Activated CD8-positive, alpha-beta memory T cell treated with anti-CD3 and anti-CD28 coated beads, Interleukin-2, amount 50 U/mL, for 1 hour (primary cell): ENCODE results near the gene PRH1.

Source experiments
- DNase-seq: peaks from one replicate; pipeline ENCODE4 v3.0.0-alpha.2; 2020; ENCODE audit errors: extremely low read depth

The PRH1 gene

GRCh38 chr12:10884086-10884725 is at the start of gene PRH1:
TSS of gene PRH1 (minus strand) at chr12:10884255. CDS start at chr12:10884217, 38 bp downstream.
- DNase-seq: no peak

GRCh38 chr12:10928746-10929286 is 44.8 kb upstream of the PRH1 start, which contains the start of gene PRH2:
TSS of gene PRH2 (plus strand) at chr12:10929236. CDS start at chr12:10929274, 38 bp downstream.
- no peak for DNase-seq

- no peak for DNase-seq
Measured at GRCh38 chr12:10926269-10926668, 42.2 kb upstream of the PRH1 start.

- no peak for DNase-seq
Measured at GRCh38 chr12:10919809-10920208, 35.8 kb upstream of the PRH1 start.

- DNase-seq: no peak
Measured at GRCh38 chr12:10910380-10910779, 26.3 kb upstream of the PRH1 start.

- DNase-seq: no peak
Measured at GRCh38 chr12:10909462-10909861, 25.4 kb upstream of the PRH1 start, which contains the start of gene TAS2R13. TSS of gene TAS2R13 (minus strand) at chr12:10909562. CDS start at chr12:10909298, 264 bp downstream.

GRCh38 chr12:10904686-10905085 is 20.6 kb upstream of the PRH1 start:
- no peak for DNase-seq

GRCh38 chr12:10901427-10901826 is 17.4 kb upstream of the PRH1 start:
- DNase-seq: no peak

GRCh38 chr12:10900972-10901371 is 16.9 kb upstream of the PRH1 start:
- DNase-seq: no peak

GRCh38 chr12:10900530-10900929 is 16.5 kb upstream of the PRH1 start:
- DNase-seq: no peak

- no peak for DNase-seq
Measured at GRCh38 chr12:10896854-10897253, 12.8 kb upstream of the PRH1 start.

GRCh38 chr12:10891937-10892336 is 7.9 kb upstream of the PRH1 start:
- DNase-seq: no peak

GRCh38 chr12:10889226-10889625 is 5.2 kb upstream of the PRH1 start:
- no peak for DNase-seq

GRCh38 chr12:10873378-10873777 is 10.7 kb downstream of the PRH1 start:
- DNase-seq: no peak

- DNase-seq: no peak
Measured at GRCh38 chr12:10867381-10867780, 16.7 kb downstream of the PRH1 start.

- DNase-seq: no peak
Measured at GRCh38 chr12:10863512-10864218, 20.4 kb downstream of the PRH1 start.

GRCh38 chr12:10861366-10861765 is 22.7 kb downstream of the PRH1 start:
- DNase-seq: no peak

- no peak for DNase-seq
Measured at GRCh38 chr12:10855807-10856206, 28.2 kb downstream of the PRH1 start.

GRCh38 chr12:10853776-10854175 is 30.3 kb downstream of the PRH1 start:
- DNase-seq: no peak

GRCh38 chr12:10851243-10851858 is 32.7 kb downstream of the PRH1 start:
- no peak for DNase-seq

GRCh38 chr12:10849425-10849878 is 34.6 kb downstream of the PRH1 start, which contains the start of gene PRR4:
TSS of gene PRR4 (minus strand) at chr12:10849475. CDS start at chr12:10849437, 38 bp downstream.
- no peak for DNase-seq

- no peak for DNase-seq
Measured at GRCh38 chr12:10847744-10848143, 36.3 kb downstream of the PRH1 start.
